NCI-H748 (cell line): ENCODE data around the gene SNX21.
A peak's percentile ranks its signal among the peaks of the same experiment; 100 is the strongest.
"Not testable (repeated sequence)": the region's sequence is repeated elsewhere in the genome, so short reads cannot be mapped to it uniquely, and the experiment has no call there.

ENCODE experiments used
- DNase-seq: peaks from one replicate; lab custom pipeline; 2025; ENCODE audit not compliant: unreplicated experiment; lab: John Stamatoyannopoulos, UW

SNX21 gene

DNA sequence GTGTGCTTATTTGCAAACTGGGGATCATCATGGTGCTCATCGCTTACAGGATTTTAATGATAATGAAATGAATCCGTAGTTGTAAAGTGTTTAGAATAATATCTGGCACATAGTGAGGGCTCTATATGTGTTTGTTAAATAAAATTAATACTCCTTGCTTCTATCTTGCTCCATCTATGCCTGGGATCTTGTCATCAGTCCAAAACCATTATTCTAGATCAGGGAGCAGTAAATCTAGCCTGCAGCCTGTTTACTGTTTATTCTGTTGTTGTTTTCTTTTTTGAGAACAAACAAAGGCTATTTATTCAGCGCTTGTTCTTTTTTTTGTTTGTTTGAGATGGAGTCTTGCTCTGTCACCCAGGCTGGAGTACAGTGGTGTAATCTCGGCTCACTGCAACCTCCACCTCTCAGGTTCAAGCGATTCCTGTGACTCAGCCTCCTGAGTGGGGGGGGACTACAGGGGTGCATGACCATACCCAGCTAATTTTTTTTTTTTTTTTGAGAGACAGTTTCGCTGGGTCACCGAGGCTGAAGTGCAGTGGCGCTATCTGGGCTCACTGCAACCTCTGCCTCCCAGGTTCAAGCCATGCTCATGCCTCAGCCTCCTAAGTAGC, 15.5 kb downstream of the SNX21 start:
- no peak for DNase-seq

DNA sequence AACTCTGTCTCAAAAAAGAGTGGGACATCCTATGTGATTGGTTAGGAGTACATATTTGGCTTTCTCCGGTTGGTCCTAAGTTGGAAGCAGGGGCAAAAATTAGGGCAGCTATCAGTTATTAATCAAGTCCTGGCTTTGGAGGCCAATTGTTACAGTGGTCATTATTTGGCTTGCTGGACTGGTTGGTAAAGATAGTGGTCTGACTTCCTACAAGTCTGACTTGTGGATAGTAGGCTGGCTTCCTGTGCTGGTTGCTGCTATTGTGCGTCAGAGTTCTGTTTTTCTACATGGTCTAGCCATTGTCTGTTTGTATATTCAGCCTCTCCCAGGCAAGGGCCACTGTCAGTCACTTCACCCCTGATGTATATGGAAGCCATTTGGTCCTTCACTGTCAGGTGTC, 16.6 kb downstream of the SNX21 start:
- DNase-seq: no peak

DNA sequence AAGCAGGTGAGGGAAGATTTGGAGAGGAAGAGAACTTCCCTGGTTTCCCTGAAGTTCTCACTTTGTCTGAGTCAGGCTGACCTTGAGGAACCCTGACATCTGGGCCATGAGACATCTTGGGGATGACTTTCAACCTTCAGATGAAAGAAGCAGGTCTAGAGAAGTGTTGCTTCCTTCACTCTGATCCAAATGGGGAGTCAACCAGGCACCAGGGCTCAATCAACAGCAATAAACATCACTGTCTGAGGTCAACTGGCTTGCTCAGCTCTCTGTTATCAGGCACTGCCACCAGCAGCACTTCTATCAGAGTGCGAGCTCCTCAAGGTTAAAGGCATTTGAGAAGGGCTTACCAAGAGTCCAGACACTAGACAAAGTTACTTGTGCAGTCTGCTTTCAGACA, 17.3 kb downstream of the SNX21 start:
- DNase-seq: no peak

DNA sequence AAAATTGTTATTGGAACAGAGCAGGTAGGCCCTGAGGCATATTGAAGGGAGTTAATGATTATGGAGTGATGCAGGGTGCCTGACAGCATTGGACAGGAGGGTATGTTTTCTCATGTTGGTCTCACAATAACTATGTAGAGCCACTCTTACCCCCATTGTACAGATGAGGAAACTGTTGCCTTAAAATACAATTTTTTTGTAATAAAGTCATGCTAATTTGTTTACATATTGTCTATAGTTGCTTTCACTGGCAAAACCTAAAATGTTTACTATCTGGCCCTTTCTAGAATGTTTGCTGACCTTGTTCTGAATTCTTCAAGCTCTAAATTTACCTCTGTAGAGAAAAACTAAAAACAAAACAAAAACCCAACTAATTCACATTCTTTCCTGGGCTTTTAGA, 17.9 kb downstream of the SNX21 start:
- DNase-seq: no peak

DNA sequence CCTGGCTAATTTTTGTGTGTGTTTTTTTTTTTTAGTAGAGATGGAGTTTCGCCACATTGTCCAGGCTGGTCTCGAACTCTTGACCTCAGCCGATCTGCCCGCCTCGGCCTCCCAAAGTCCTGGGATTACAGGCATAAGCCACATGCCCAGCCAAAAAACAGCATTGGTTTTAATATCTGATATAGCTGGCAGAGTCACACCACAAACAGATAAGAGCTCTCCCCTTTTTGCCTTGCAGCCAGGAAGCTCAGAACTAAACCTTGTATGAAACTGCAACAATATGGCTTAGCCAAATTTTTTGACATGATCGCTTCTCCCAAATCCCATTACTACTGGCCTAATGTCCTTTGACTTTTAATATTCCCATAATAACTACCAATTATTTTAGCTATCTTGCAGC, 18.7 kb downstream of the SNX21 start:
- no peak for DNase-seq

DNA sequence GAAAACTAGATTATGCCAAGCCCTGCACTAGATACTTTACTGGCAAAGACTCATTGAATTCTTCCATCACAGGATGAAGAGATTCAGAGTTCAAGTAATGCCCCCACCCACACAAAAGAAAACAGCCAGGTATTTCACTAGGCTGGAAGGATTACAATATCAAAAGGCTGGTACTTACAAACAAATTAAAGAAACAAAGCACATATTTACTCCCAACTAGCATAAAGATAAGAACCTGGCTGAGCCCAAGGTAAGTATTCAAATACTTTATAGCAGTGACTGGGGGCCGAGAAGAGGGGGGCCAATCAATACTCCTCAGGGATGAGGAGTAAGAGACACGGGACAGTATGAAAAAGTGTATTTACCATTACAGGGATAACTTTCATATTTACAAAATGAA, 19.9 kb downstream of the SNX21 start:
- no peak for DNase-seq

DNA sequence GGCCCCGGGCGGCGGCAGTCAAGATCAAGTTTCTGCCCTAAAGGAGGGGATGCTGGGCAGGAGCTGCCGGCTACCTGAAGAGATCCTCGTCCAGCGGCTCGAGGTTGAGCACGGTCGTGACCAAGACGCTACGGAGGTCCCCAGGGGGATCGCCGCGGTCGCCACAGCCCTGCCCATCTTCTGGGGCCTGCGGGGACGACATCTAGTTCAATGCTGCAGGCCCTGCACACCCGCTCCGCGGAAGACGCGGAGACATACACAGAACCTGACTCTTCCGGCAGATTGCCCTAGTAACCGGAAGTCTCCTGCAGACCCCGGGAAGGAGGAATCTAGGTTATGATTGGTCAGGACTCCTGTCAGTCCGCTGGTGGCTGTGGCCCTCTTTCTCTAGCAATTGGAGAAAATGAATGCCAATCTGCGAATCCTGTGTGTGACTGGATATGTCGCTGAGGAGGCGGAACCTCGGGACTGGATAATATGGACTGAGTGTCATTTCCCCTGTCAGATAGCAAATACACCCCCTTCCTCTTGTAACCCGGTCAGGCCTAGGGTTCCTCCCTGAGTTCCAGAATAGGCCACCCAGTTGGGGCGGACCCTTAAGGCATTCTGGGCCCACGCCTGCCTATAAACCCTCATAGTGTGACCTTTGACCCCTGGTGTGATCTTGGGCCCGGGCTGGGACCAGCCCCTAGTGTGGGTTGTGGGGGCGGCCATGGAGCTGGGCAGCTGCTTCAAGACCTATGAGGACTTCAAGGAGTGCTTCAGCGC, 23.7 kb downstream of the SNX21 start, which contains the start of the genes ACOT8 and ZSWIM3:
Gene ACOT8, minus strand, starts transcription at position 279 of the 768 bp plus-strand sequence. Its CDS starts 77 bp downstream, at position 202.
Gene ZSWIM3, plus strand, starts transcription at position 501 of the 768 bp plus-strand sequence. Its CDS starts 212 bp downstream, at position 713.
- DNase-seq: peak; percentile 99

DNA sequence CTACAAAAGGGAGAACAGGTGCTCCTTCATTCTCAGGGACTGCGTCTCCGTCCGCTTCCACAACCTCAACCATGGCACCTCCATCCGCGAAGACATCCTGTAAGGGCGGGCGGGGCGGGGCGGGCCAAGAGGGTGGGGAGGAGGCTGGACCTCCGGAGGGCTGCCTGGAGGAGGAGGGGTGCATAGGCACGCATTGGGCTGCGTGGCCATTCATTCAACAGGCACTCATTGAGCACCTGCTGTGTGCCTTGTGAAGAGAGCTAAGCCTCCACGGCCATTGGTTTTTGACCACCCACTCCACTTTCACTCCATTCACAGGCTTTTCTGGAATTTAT, 24.2 kb downstream of the SNX21 start:
- peak; percentile 42 for DNase-seq

DNA sequence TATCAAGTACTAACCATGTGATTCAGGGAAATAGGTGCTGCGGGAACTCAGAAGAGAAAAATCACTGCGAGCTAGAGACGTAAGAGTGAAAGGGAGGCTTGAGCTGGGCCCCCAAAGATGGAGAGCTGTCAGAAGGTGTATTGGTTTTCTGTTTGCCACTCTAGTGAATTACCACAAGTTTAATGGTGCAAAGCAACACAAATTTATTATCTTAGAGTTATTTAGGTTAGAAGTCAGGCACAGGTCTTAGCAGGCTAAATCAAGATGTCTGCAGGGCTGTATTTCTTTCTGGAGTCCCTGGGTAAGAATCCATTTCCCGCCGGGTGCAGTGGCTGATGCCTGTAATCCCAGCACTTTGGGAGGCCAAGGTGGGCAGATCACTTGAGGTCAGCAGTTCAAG, 26.3 kb downstream of the SNX21 start:
- DNase-seq: no peak

DNA sequence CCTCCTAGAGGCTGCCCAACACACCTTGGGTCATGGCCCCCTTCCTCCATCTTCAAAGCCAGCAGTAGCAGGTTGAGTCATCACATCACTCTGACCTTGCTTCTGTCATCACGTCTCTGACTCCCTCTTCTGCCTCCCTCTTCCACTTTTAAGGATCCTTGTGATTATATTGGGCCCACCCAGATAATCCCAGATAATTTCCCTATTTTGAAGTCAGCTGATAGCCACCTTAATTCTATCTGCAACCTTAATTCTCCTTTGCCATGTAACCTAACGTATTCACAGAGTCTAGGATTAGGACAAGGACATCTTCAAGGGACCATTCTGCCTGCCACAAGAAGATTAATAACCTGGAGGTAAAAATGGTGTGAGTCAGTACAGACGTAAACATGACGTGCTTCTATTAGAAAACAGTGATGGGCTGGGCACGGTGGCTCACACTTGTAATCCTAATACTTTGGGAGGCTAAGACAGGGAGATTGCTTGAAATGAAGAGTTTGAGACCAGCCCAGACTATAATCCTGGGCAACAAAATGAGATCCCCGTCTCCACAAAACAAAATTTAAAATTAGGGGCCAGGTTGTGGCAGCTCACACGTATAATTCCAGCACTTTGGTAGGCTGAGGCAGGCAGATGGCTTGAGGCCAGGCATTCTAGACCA, 27.1 kb downstream of the SNX21 start:
- DNase-seq: no peak

DNA sequence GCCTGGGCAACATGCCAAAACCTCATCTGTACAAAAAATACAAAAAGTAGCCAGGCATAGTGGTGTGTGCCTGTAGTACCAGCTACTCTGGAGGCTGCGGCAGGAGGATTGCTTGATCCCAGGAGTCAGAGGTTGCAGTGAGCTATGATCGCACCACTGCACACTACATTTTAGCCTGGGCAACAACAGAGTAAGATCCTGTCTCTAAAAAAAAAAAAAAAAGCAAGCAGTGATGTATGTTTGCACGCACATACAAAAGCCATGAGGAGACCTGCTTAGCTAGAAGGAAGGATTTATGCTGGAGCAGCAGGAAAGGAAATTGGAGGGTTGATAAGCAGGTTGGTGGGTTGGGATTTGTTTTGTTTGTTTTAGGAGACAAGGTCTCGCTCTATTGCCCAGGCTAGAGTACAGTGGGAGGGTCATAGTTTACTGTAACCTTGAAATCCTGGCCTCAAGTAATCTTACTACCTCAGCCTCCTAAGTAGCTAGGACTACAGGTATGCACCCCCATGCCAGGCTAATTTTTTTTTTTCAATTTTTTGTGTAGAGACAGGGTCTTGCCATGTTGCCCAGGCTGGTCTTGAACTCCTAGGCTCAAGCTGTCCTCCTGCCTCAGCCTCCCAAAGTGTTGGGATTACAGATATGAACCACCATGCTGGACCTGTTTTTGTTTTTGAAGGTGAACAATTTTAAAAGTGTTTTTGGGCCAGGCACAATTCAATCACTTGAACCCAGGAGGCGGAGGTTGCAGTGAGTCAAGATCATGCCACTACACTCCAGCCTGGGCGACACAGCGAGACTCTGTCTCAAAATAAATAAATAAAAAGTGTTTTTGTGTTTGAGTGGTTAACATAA, 27.8 kb downstream of the SNX21 start:
- DNase-seq: peak; percentile 26

DNA sequence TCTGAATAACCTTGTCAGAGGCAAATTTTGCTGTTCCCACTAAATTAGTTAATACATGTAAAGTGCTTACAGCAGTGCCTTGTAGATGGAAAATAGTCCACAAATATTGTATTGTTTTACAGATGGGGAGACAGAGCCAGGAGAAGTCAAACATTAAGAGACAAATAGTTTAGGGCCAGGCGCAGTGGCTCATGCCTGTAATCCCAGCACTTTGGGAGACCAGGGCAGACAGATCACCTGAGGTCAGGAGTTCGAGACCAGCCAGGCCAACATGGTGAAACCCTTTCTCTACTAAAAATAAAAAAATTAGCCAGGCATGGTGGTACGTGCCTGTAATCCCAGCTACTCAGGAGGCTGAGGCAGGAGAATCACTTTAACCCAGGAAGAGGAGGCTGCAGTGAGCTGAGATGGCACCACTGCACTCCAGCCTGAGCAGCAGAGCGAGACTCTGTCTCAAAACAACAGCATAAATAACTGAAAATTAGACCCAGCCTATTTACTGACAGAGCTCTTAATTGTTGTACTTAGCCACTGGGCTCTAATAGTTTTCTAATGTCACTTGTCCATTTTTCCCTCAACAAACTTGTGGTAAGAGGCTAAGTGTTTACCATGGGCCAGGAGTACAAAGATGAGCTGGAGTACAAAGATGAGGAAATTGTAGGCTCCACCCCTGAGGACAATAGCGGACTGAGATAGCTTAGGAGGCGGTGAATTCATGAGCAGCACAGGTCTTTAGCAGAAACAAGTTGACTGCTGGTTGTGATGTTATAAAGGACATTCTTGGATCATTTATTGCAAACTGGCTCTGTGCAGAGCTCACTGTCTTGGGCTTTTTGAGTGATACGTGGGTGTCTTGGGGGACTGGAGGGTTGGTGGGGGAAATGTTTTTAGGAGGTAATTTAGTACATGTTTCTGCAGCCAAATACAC, 30.2 kb downstream of the SNX21 start:
- peak; percentile 21 for DNase-seq

DNA sequence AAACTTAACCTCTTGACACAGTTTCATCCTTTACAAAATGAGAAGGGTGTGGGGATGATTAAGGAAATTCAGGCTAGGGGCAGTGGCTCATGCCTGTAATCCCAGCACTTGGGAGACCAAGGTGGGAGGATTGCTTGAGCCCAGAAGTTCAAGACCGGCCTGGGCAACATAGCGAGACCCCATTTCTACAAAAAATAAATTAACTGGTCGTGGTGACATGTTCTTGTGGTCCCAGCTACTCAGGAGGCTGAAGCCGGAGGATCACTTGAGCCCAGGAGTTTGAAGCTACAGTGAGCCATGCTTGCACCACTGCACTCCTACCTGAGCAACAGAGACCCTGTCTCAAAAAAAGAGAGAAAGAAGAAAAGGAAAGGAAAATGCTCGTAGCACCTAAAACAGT, 32.9 kb downstream of the SNX21 start:
- no peak for DNase-seq

DNA sequence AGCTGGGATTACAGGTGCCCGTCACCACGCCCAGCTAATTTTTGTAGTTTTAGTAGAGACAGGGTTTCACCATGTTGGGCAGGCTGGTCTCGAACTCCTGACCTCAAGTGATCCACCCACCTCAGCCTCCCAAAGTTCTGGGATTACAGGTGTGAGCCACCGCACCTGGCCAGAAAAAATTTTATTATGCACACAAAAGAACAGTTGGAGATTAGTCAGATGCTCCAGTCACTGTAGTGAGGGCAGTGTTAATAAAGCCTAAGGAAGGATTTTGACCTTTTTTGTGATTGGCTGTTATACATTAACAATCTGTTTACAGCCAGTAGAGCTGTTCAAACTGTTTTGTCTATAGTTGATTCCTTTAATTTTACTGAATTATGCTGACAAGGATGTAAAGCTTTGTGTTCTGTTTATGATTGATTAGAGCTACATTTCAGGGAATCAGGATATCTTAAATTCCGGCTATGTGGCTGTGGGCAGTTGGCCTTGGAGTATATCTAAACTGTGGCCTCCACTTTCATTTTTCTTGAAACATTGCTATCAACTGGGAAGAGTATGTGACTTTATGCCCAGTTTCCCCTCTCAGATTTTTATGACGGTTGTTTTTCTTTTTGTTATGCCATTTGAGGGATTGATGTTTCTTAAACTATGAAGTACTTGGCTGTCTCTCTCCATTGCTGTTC, 33.7 kb downstream of the SNX21 start:
- DNase-seq: no peak

DNA sequence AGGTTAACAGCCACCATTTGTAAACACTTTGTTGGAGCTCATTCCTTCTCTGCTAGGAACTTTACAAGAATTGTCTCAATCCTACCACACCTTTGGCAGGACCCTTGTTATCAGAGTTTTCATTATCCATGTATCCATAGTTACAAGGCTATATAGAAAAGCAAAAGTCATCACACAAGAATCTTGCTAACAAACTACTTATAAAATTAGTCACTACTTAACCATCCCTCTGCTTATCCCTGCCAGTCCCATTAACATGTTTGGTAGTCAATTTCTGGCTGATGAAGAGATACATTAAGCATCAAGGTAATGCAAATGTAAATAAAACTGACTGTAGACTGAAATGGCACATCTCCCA, 34.2 kb downstream of the SNX21 start:
- no peak for DNase-seq

DNA sequence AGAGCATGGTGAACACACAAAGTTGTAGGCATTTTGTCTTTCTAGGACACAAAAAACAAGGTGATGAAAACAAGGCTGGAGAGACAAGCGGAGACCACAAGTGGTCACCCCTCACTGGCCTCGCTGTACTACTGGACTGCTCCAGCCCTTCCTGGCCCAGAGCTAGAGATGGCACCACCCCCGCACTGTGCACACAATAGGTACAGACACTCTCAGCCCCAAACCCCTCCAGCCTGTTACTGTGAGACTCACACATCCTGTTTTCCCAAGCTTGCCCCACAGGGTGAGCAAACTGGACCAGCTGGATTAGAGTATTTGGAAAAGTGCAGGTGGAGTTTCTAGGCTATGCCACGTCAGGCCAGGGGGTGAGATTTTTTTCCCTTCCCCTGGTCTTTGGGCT, 39.0 kb downstream of the SNX21 start:
- DNase-seq: no peak

DNA sequence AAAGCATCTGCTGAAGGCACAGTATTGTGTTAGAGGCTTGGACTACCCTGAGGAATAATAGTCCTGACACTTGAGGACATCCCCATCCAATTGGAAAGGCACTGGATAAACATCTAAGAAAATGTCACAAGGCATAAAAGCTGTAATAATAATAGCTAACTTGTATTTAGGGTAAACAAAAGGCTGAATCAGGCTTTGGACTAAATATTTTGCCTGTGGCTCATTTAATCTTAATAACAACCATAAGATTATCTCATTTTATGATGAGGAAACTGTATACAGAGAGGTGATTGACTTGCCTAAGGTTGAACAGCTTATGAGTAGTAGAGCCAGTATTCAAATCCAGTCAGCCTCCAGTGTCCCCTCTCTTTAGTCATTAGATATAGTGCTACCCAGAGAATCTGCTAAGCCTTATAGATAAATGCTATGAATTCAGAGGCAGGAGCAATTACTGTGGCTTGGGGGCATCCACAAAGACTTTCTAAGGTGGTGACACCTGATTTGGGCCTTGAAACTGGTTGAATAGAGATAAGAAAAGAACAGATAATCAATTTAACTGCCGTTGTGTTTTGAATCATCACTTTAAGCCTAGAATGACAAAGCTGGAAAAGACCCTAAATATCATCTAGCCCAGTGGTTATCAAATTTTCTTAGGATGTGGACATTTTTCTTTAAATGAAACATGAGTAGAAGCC, 40.0 kb downstream of the SNX21 start:
- DNase-seq: no peak

DNA sequence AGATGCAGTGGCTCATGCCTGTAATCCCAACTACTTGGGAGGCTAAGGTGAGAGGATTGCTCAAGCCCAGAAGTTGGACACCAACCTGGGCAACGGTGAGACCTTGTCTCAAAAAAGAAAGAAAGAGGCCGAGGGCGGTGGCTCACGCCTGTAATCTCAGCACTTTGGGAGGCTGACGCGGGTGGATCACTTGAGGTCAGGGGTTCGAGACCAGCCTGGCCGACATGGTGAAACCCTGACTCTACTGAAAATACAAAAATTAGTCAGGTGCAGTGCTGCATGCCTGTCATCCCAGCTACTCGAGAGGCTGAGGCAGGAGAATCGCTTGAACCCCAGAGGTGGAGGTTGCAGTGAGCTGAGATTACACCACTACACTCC, 40.5 kb downstream of the SNX21 start:
- DNase-seq: not testable (repeated sequence)

DNA sequence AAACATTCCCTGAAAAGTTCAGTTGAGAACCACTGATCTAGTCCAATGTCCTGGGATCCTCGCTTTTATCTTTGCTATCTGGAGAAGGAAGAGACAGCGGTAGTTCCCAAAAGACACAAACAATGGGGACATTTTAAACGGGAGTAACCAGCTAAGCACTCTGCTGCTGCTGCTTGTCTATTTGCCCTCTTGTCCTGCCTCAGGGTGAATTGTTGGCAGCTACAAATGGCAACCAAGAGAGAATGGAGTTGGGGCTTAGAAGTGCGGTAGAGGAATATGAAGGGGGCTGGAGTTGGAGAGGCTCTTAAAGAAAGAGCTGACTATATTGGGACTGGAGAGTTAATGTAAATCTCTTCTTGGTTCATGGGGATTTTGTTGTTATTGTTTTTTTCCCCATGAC, 41.0 kb downstream of the SNX21 start:
- DNase-seq: no peak
